Loucy (cell line): Measurements from ENCODE around the gene SORT1.

Experiments used
- CTCF ChIP-seq: fragments of 200-600 bp; sonication (generic); conservative IDR thresholded peaks from 2 replicates; pipeline ENCODE4 v1.5.1; 2014; ENCODE audit warnings: mild to moderate bottlenecking, antibody characterized with exemption, low read length
- EZH2phosphoT487 ChIP-seq: fragments of 200-600 bp; IDR thresholded peaks from 2 replicates; pipeline ENCODE4 v1.6.1; 2018; ENCODE audit warnings: antibody characterized with exemption, mild to moderate bottlenecking, moderate library complexity, borderline replicate concordance

DNA sequence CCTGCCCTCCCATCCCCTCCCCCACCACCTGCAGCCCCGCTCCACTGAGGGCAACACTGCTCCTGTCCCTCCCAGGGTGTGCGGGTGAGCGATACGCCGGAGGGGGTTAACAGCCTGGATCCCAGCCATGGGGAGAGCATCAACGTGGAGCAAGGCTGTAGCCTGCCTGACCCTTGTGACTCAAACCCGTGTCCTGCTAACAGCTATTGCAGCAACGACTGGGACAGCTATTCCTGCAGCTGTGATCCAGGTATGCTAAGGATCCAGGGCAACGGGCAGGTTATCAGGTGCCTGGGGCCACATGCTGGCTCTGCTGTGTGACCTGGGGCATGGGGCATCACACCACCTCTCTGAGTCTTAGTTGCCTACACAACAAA lies 133.4 kb downstream of the SORT1 start:
- TF ChIP-seq CTCF (no peak), EZH2phosphoT487 (no peak)
